GM23338 (cell line): ENCODE data around the gene SYNCRIP. TPM values are rescaled to one million over a fixed set of nuclear protein-coding genes. Genes with fewer than 3 reads are reported as not detected.

Experiments used
- CREB1 ChIP-seq: fragments of 250-450 bp; sonication (Bioruptor Pico); IDR thresholded peaks from 2 replicates; pipeline ENCODE4 v1.5.0; 2020; ENCODE audit warnings: low read depth, mild to moderate bottlenecking, moderate library complexity
- ETS1 ChIP-seq: IDR thresholded peaks from 2 replicates; pipeline ENCODE4 v1.6.1; 2016; ENCODE audit warnings: antibody characterized with exemption
- NANOG ChIP-seq: IDR thresholded peaks from 2 replicates; pipeline ENCODE4 v1.6.1; 2016; ENCODE audit warnings: antibody characterized with exemption, borderline replicate concordance
- POLR2AphosphoS5 ChIP-seq: IDR thresholded peaks from 2 replicates; pipeline ENCODE4 v1.6.1; 2016; ENCODE audit warnings: antibody characterized with exemption, low read depth
- ZNF114 ChIP-seq: fragments of 250-450 bp; sonication (Bioruptor Pico); IDR thresholded peaks from 2 replicates; pipeline ENCODE4 v1.5.0; 2020; ENCODE audit warnings: mild to moderate bottlenecking, moderate library complexity
- ZNF462 ChIP-seq: fragments of 250-450 bp; sonication (Bioruptor Pico); IDR thresholded peaks from 2 replicates; pipeline ENCODE4 v1.5.0; 2020; ENCODE audit warnings: mild to moderate bottlenecking, moderate library complexity
- polyA plus RNA-seq: library from polyadenylated mRNA; unstranded; fragments of >200 nt; fragmentation: Nextera tagmentation; extraction: Ambion mirVana; gene quantifications from 2 replicates; pipeline ENCODE4 v1.2.1, GENCODE V29; 2016
- total RNA-seq: library from RNA; depleted of rRNA; stranded (reverse); fragments of >200 nt; shearing (Covaris generic); gene quantifications from 2 replicates; pipeline ENCODE4 v1.2.3, GENCODE V29; 2014
- TF ChIP-seq, protein P1 (sequence below): IDR thresholded peaks from one replicate; pipeline ENCODE4 v1.6.1; 2018; ENCODE audit warnings: antibody characterized with exemption; ENCODE audit not compliant: unreplicated experiment

SYNCRIP gene
- total and polyA plus RNA-seq, 2 experiments from 2014 or later = 163 to 164 TPM

DNA sequence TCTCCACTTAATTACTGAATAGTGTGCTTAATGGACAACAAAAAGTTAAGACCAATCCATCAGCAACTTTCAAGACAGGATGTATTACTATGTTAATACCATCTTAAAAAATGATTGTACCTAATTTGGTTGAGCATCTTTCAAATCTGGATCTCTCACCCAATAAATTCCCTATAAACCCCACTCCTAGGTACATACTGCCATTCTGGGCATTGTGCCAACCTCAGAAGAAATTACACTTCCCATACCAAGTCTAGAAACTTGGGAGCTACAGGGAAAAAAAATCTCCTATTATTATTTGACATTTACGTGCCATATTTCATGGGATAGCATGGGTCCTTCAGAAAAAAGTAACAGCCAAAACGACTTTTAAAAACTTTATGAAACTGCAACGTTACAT lies 5.1 kb downstream of the SYNCRIP start (continued):
- no peak for TF ChIP-seq ZNF462 (CRISPR knock-in tag)
- TF ChIP-seq NANOG = no peak
- TF ChIP-seq CREB1 (CRISPR knock-in tag) = no peak
- no peak for TF ChIP-seq ETS1
- no peak for TF ChIP-seq ZNF114 (CRISPR knock-in tag)
- TF ChIP-seq, protein P1, sequence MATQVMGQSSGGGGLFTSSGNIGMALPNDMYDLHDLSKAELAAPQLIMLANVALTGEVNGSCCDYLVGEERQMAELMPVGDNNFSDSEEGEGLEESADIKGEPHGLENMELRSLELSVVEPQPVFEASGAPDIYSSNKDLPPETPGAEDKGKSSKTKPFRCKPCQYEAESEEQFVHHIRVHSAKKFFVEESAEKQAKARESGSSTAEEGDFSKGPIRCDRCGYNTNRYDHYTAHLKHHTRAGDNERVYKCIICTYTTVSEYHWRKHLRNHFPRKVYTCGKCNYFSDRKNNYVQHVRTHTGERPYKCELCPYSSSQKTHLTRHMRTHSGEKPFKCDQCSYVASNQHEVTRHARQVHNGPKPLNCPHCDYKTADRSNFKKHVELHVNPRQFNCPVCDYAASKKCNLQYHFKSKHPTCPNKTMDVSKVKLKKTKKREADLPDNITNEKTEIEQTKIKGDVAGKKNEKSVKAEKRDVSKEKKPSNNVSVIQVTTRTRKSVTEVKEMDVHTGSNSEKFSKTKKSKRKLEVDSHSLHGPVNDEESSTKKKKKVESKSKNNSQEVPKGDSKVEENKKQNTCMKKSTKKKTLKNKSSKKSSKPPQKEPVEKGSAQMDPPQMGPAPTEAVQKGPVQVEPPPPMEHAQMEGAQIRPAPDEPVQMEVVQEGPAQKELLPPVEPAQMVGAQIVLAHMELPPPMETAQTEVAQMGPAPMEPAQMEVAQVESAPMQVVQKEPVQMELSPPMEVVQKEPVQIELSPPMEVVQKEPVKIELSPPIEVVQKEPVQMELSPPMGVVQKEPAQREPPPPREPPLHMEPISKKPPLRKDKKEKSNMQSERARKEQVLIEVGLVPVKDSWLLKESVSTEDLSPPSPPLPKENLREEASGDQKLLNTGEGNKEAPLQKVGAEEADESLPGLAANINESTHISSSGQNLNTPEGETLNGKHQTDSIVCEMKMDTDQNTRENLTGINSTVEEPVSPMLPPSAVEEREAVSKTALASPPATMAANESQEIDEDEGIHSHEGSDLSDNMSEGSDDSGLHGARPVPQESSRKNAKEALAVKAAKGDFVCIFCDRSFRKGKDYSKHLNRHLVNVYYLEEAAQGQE = no peak
- no peak for TF ChIP-seq POLR2AphosphoS5
